ENCODE measurements around the gene LPIN3. TPM values are rescaled to one million over a fixed set of nuclear protein-coding genes. Genes with fewer than 3 reads are reported as not detected.

The LPIN3 gene
- total and polyA plus RNA-seq, 2 of the 4 experiments (the other 2 are of a cell fraction): 2.3 to 8.3 TPM

- no peak for TF ChIP-seq CEBPB (IDR thresholded peaks at IDR 0.05; ENCODE audit: low read depth, low read length)
- TF ChIP-seq BHLHE40 (IDR thresholded peaks at IDR 0.05; ENCODE audit: low read depth, low read length): no peak
- TF ChIP-seq CTCF (conservative IDR thresholded peaks at IDR 0.05; ENCODE audit: low read depth, low read length): no peak
- Histone ChIP-seq H2AK5ac (ENCODE audit: low read depth, low read length) (no peak overlapping the region), H4K91ac (ENCODE audit: insufficient read depth, low read depth, low read length) (no peak overlapping the region), H3K9me3 (ENCODE audit: control insufficient read depth, insufficient read depth, low read length) (no peaks in the 10 kb centered on the region), H2BK20ac (ENCODE audit: low read depth, low read length) (no peak overlapping the region), H4K20me1 (ENCODE audit: insufficient read depth, low read length) (peaks cover 8% of the 10 kb centered on the region), H4K5ac (ENCODE audit: low read depth, low read length) (no peak overlapping the region), H3K36me3 (ENCODE audit: control insufficient read depth, insufficient read depth, low read length) (no peaks in the 10 kb centered on the region), H2BK5ac (ENCODE audit: low read depth, low read length, poor library complexity, severe bottlenecking) (no peak overlapping the region), H3K4ac (ENCODE audit: low read depth, low read length) (no peak overlapping the region), H3K4me1 (ENCODE audit: control insufficient read depth, insufficient read depth, low read length) (peaks cover 2% of the 10 kb centered on the region; the same call in 1 of the 2 replicates), H3K18ac (ENCODE audit: low read depth, low read length) (no peak overlapping the region), H3K14ac (replicated peaks; ENCODE audit: low read depth, low read length) (no peak overlapping the region), H3K56ac (ENCODE audit: extremely low read depth, insufficient read depth, low read length) (no peak overlapping the region), H3K23ac (ENCODE audit: low read depth, low read length) (no peak overlapping the region), H3K27ac (ENCODE audit: insufficient read depth, low read length) (no peak overlapping the region), H4K8ac (ENCODE audit: low read depth in 2 of 2, low read length in 2 of 2) (no peak overlapping the region), H2BK15ac (ENCODE audit: low read depth, low read length) (no peak overlapping the region), H3K9me1 (ENCODE audit: insufficient read depth, low read length) (no peaks in the 10 kb centered on the region; the same call in 1 of the 2 replicates), H3K79me1 (ENCODE audit: low read depth in 1 of 2, low read length in 2 of 2) (peaks cover 0 to 10% of the 10 kb centered on the region in 2 experiments; a peak in 2 of 4 replicates), H3K27me3 (ENCODE audit: control insufficient read depth, insufficient read depth, low read length) (no peaks in the 10 kb centered on the region), H3K9ac (ENCODE audit: low read depth, low read length) (no peak overlapping the region), H2BK120ac (ENCODE audit: low read depth, low read length) (no peak overlapping the region), H3K4me2 (ENCODE audit: low read depth, low read length) (no peak overlapping the region), H3K4me3 (ENCODE audit: insufficient read depth, low read depth, low read length) (no peak overlapping the region), H2AK9ac (replicated peaks; ENCODE audit: low read depth, low read length, poor library complexity) (no peak overlapping the region), H2AFZ (replicated peaks; ENCODE audit: low read length, poor library complexity) (no peak overlapping the region)
- DNase-seq (no peak), ATAC-seq (ENCODE audit: low read depth) (no peak)
- ChIA-PET POLR2A (ENCODE audit: unreplicated experiment) (no interaction called here), CTCF (no interaction called here)
- dilution Hi-C loops (cut with HindIII; ENCODE audit: low sequenced_read_pairs, unreplicated experiment) (no loop called here), intact Hi-C loops (cut with micrococcal nuclease) (no loop called here), in situ Hi-C loops (cut with MboI; ENCODE audit: low sequenced_read_pairs) (no loop called here)
- no TSS peak for BruUV-seq (replicated peaks)
Observed at GRCh38 chr20:41320441-41320840, 20.2 kb upstream of the LPIN3 start.

All from IMR-90 (cell line).